ENCODE results near the gene COPS3.

DNA sequence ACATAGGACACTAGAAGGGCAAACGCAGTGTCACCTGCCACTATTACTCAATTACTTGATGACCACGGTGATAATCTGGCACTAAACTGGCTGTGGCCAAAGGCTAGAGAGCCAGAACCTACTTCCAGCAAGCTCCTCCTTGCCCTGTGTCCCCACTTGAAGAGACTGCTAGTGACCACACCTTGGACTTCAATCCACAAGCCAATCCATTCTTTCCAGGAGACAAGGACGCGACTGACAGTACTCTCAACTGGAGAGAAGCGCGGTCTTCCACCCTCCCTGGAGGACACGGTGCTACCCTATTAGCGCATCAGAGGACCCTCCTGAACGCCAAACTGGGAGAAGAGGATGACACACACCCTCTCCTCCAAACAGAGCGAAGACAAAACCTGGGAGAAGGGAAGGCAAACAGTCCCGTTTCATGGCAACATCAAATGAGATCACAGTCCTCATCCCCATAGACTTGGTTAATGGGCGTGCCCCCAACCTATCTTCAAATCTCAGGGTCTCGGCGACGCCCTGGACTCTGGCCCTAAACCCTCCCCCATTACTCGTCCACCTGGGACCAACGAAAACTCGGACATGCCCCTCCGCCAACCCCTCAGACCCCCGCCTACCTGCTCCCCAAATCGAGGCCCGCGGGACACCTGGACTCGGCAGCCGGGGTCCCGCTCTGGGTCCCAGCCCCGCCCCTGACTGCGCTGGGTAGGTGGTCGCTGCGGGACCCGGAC is 44.6 kb downstream of the COPS3 start:
- TF ChIP-seq, protein P1, sequence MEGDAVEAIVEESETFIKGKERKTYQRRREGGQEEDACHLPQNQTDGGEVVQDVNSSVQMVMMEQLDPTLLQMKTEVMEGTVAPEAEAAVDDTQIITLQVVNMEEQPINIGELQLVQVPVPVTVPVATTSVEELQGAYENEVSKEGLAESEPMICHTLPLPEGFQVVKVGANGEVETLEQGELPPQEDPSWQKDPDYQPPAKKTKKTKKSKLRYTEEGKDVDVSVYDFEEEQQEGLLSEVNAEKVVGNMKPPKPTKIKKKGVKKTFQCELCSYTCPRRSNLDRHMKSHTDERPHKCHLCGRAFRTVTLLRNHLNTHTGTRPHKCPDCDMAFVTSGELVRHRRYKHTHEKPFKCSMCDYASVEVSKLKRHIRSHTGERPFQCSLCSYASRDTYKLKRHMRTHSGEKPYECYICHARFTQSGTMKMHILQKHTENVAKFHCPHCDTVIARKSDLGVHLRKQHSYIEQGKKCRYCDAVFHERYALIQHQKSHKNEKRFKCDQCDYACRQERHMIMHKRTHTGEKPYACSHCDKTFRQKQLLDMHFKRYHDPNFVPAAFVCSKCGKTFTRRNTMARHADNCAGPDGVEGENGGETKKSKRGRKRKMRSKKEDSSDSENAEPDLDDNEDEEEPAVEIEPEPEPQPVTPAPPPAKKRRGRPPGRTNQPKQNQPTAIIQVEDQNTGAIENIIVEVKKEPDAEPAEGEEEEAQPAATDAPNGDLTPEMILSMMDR (IDR thresholded peaks at IDR 0.05): no peak
- no peak for TF ChIP-seq POLR2A (IDR thresholded peaks at IDR 0.05)

Data from ovary (tissue), 3 donors.